HCT116 (cell line): Measurements from ENCODE around the gene ATP7B. TPM values are rescaled to one million over a fixed set of nuclear protein-coding genes. Genes with fewer than 3 reads are reported as not detected.

ENCODE experiments used
- ATAC-seq: fragments of 200-7000 bp; cut with Tn5 transposase; 2 replicates; pipeline ENCODE4 v1.9.1; 2020; ENCODE audit warnings: mild to moderate bottlenecking, moderate library complexity
- Bru-seq: library from RNA; stranded (reverse); fragments of 400-500 nt; gene quantifications from one replicate; lab custom pipeline; 2021; lab: Mats Ljungman, UMichigan
- BruChase-seq, 2 experiments: library from RNA; stranded (reverse); fragments of 400-500 nt; gene quantifications; one replicate each; lab custom pipeline; 2021; lab: Mats Ljungman, UMichigan
- BruUV-seq: library from RNA; stranded (reverse); fragments of 400-500 nt; replicated peaks from 2 replicates; lab custom pipeline; 2021; lab: Mats Ljungman, UMichigan
- CTCF ChIA-PET: fragments of 300-600 bp; sonication (Branson Sonifier 250); formaldehyde crosslinking; loops from one replicate; lab custom pipeline; 2021; ENCODE audit warnings: antibody characterized with exemption; lab: Charles Lee
- POLR2A ChIA-PET: fragments of 300-600, 350-600 bp; sonication (Branson Sonifier 250); formaldehyde crosslinking; loops from one replicate; lab custom pipeline; 2021; ENCODE audit warnings: antibody characterized with exemption; lab: Charles Lee
- RAD21 ChIA-PET, 2 experiments: fragments of 300-600 bp; sonication (Branson Sonifier 250); formaldehyde crosslinking; loops; one replicate each; lab custom pipeline; 2023; ENCODE audit warnings: low total read pairs in 2 of 2; ENCODE audit not compliant: uncharacterized antibody in 2 of 2, unreplicated experiment in 2 of 2, low non-redundant PET in 1 of 2; lab: Charles Lee
- DNase-seq: peaks from one replicate; pipeline ENCODE4 v3.0.0-alpha.2; 2010; ENCODE audit warnings: low read depth, low spot score
- H2AFZ ChIP-seq: fragments of 200-600 bp; shearing (Covaris generic), sonication (generic); 2 replicates; pipeline ENCODE4 v1.6.1; 2017; ENCODE audit warnings: low read depth, mixed run types, mixed read lengths, antibody characterized with exemption, low read length; ENCODE audit not compliant: poor library complexity, severe bottlenecking
- H3K27ac ChIP-seq: 2 replicates; pipeline ENCODE4 v1.5.1; 2012; ENCODE audit warnings: low read depth, low read length
- H3K27me3 ChIP-seq: fragments of 200-600 bp; sonication (generic); 2 replicates; pipeline ENCODE4 v1.6.1; 2016; ENCODE audit warnings: mixed run types, low read length, mixed read lengths; ENCODE audit not compliant: insufficient read depth
- H3K36me3 ChIP-seq, 2 experiments: fragments of 200-500 bp in 1 of 2; fragments of 200-600 bp in 1 of 2; sonication (Bioruptor generic) in 1 of 2; sonication (generic) in 1 of 2; 2 replicates each; pipeline versions ENCODE4 v1.5.1 to v1.6.1; 2014 to 2016; ENCODE audit warnings: low read length in 2 of 2, inconsistent platforms in 1 of 2, mixed read lengths in 1 of 2, mixed run types in 1 of 2; ENCODE audit not compliant: insufficient read depth in 2 of 2, control insufficient read depth in 1 of 2
- H3K4me1 ChIP-seq, 2 experiments: fragments of 200-600 bp in 1 of 2; sonication (generic) in 1 of 2; 2 replicates each; pipeline versions ENCODE4 v1.5.1 to v1.6.1; 2012 to 2017; ENCODE audit warnings: low read length in 2 of 2, inconsistent platforms in 1 of 2, mild to moderate bottlenecking in 1 of 2, mixed read lengths in 1 of 2, mixed run types in 1 of 2, moderate library complexity in 1 of 2; ENCODE audit not compliant: insufficient read depth in 2 of 2, control insufficient read depth in 1 of 2
- H3K4me2 ChIP-seq: fragments of 200-600 bp; sonication (generic); 2 replicates; pipeline ENCODE4 v1.6.1; 2017; ENCODE audit warnings: mixed run types, low read length, mixed read lengths
- H3K4me3 ChIP-seq, 2 experiments: fragments of 200-600 bp in 1 of 2; sonication (generic) in 1 of 2; replicated peaks in 1 of 2; 2 replicates each; pipeline ENCODE4 v1.5.1; 2011 to 2016; ENCODE audit warnings: low read length in 2 of 2, control low read depth in 1 of 2, low read depth in 1 of 2, mild to moderate bottlenecking in 1 of 2, mixed read lengths in 1 of 2, mixed run types in 1 of 2
- H3K79me2 ChIP-seq: fragments of 200-600 bp; sonication (generic); 2 replicates; pipeline ENCODE4 v1.6.1; 2017; ENCODE audit warnings: mild to moderate bottlenecking, mixed run types, low read length, moderate library complexity, mixed read lengths; ENCODE audit not compliant: insufficient read depth
- H3K9ac ChIP-seq: fragments of 200-600 bp; sonication (generic); 2 replicates; pipeline ENCODE4 v1.6.1; 2016; ENCODE audit warnings: low read length, mixed read lengths
- H3K9me2 ChIP-seq: fragments of 200-600 bp; sonication (generic), shearing (Covaris generic); 2 replicates; pipeline ENCODE4 v1.6.1; 2017; ENCODE audit warnings: mixed run types, mild to moderate bottlenecking, moderate library complexity; ENCODE audit not compliant: insufficient read depth
- H3K9me3 ChIP-seq, 2 experiments: fragments of 200-500 bp in 1 of 2; fragments of 200-600 bp in 1 of 2; sonication (Bioruptor generic) in 1 of 2; sonication (generic) in 1 of 2; 2 replicates each; pipeline ENCODE4 v1.6.1; 2014 to 2017; ENCODE audit warnings: low read length in 2 of 2, mixed read lengths in 2 of 2, inconsistent platforms in 1 of 2, low read depth in 1 of 2, mild to moderate bottlenecking in 1 of 2, mixed run types in 1 of 2, moderate library complexity in 1 of 2; ENCODE audit not compliant: control insufficient read depth in 1 of 2, insufficient read depth in 1 of 2
- H4K20me1 ChIP-seq: fragments of 200-600 bp; sonication (generic), shearing (Covaris generic); 2 replicates; pipeline ENCODE4 v1.6.1; 2017; ENCODE audit warnings: mixed run types, mild to moderate bottlenecking, moderate library complexity; ENCODE audit not compliant: insufficient read depth
- CBX3 ChIP-seq: IDR thresholded peaks from 2 replicates; pipeline ENCODE4 v1.6.1; 2012; ENCODE audit warnings: low read depth
- CEBPB ChIP-seq: IDR thresholded peaks from 2 replicates; pipeline ENCODE4 v1.6.1; 2012; ENCODE audit warnings: low read depth
- CTCF ChIP-seq, 3 experiments: fragments of 200-600 bp in 1 of 3; sonication (generic) in 1 of 3; IDR thresholded peaks in 2 of 3; conservative IDR thresholded peaks in 1 of 3; 2 replicates each; pipeline ENCODE4 v1.5.1; 2012 to 2017; ENCODE audit warnings: low read depth in 2 of 3, low read length in 2 of 3, antibody characterized with exemption in 1 of 3, borderline replicate concordance in 1 of 3, control low read depth in 1 of 3, mild to moderate bottlenecking in 1 of 3, mixed read lengths in 1 of 3, mixed run types in 1 of 3, moderate library complexity in 1 of 3; ENCODE audit not compliant: insufficient read depth in 1 of 3
- EGR1 ChIP-seq: IDR thresholded peaks from 2 replicates; pipeline ENCODE4 v1.6.1; 2012; ENCODE audit warnings: low read depth
- ELF1 ChIP-seq: IDR thresholded peaks from 2 replicates; pipeline ENCODE4 v1.6.1; 2012; ENCODE audit warnings: low read depth, borderline replicate concordance
- EZH2 ChIP-seq: fragments of 200-600 bp; sonication (generic); IDR thresholded peaks from 2 replicates; pipeline ENCODE4 v1.6.1; 2017; ENCODE audit warnings: antibody characterized with exemption, mixed run types
- EZH2phosphoT487 ChIP-seq: fragments of 200-600 bp; IDR thresholded peaks from 2 replicates; pipeline ENCODE4 v1.6.1; 2018; ENCODE audit warnings: antibody characterized with exemption, borderline replicate concordance
- FOSL1 ChIP-seq: IDR thresholded peaks from 2 replicates; pipeline ENCODE4 v1.6.1; 2012; ENCODE audit warnings: low read depth
- MAX ChIP-seq: IDR thresholded peaks from 2 replicates; pipeline ENCODE4 v1.6.1; 2012
- POLR2A ChIP-seq: IDR thresholded peaks from 2 replicates; pipeline ENCODE4 v1.7.0; 2011; ENCODE audit warnings: borderline replicate concordance; ENCODE audit not compliant: insufficient read depth, insufficient read length; ENCODE audit errors: extremely low read depth
- RAD21 ChIP-seq: IDR thresholded peaks from 2 replicates; pipeline ENCODE4 v1.6.1; 2012; ENCODE audit warnings: low read depth, mild to moderate bottlenecking
- REST ChIP-seq: IDR thresholded peaks from 2 replicates; pipeline ENCODE4 v1.6.1; 2012; ENCODE audit warnings: low read depth
- SP1 ChIP-seq: IDR thresholded peaks from 2 replicates; pipeline ENCODE4 v1.6.1; 2012; ENCODE audit warnings: low read depth
- TCF7L2 ChIP-seq: IDR thresholded peaks from 2 replicates; pipeline ENCODE4 v1.7.0; 2011; ENCODE audit warnings: borderline replicate concordance, inconsistent platforms; ENCODE audit not compliant: insufficient read depth, insufficient read length; ENCODE audit errors: extremely low read depth
- YY1 ChIP-seq: IDR thresholded peaks from 2 replicates; pipeline ENCODE4 v1.6.1; 2011; ENCODE audit warnings: low read length, low read depth, moderate library complexity, mild to moderate bottlenecking; ENCODE audit not compliant: insufficient replicate concordance; ENCODE audit errors: extremely low read depth
- ZBTB33 ChIP-seq: IDR thresholded peaks from 2 replicates; pipeline ENCODE4 v1.6.1; 2011; ENCODE audit warnings: mild to moderate bottlenecking, low read length, moderate library complexity; ENCODE audit not compliant: insufficient replicate concordance; ENCODE audit errors: extremely low read depth
- ZNF274 ChIP-seq: fragments of 200-500 bp; sonication (Bioruptor generic); IDR thresholded peaks from 2 replicates; pipeline ENCODE4 v1.6.1; 2014; ENCODE audit warnings: mild to moderate bottlenecking, low read depth, low read length, inconsistent platforms
- intact Hi-C: fragments of 100-400 bp; cut with micrococcal nuclease; formaldehyde crosslinking; loops from 2 replicates; pipeline ENCODE4 v1.10.0; 2022
- long read RNA-seq: library from polyadenylated mRNA; unstranded; transcript quantifications from one replicate; pipeline ENCODE4 v2.0.0, GENCODE V29; 2021; ENCODE audit not compliant: unreplicated experiment
- polyA plus RNA-seq: library from polyadenylated mRNA; unstranded; fragments of >200 nt; gene quantifications from 2 replicates; pipeline ENCODE4 v1.2.1, GENCODE V29; 2012; ENCODE audit warnings: missing spikeins
- total RNA-seq: library from RNA; stranded (reverse); gene quantifications from one replicate; pipeline ENCODE4 v1.2.1, GENCODE V29; 2021; ENCODE audit not compliant: unreplicated experiment

Gene ATP7B
- total RNA-seq (10.3 TPM), Bru-seq, nascent RNA (percentile 48 among the genes with signal in this experiment), BruChase-seq, experiment 1, labeled RNA remaining after a 6-hour chase (percentile 50 among the genes with signal in this experiment), BruChase-seq, experiment 2, labeled RNA remaining after a 2-hour chase (percentile 57 among the genes with signal in this experiment)
- 2.7 and 3.4 TPM in 2 replicates for polyA plus RNA-seq
- long read RNA-seq, full-length matches to known transcripts = 2 of 5 reads
- long read RNA-seq, partial matches to known transcripts = 2 of 5 reads
- long read RNA-seq, other reads (novel, unspliced or antisense) = 1 of 5 reads

GRCh38 chr13:52010890-52011631, at the start of gene ATP7B:
TSS of gene ATP7B (minus strand) at chr13:52011450. CDS start at chr13:52011337, 113 bp downstream.
- TF ChIP-seq ZNF274 (no peak), REST (no peak), ELF1 (no peak), TCF7L2 (no peak), FOSL1 (no peak), CEBPB (no peak), EGR1 (no peak), YY1 (no peak), ZBTB33 (no peak), SP1 (no peak), MAX (no peak), POLR2A (no peak), CTCF (IDR thresholded peaks at IDR 0.05 in 2 of 3, conservative IDR thresholded peaks at IDR 0.05 in 1 of 3; ENCODE audit: borderline replicate concordance in 1 of 3, insufficient read depth in 1 of 3, low read depth in 2 of 3, low read length in 2 of 3) (no peak), EZH2phosphoT487 (no peak), RAD21 (no peak), EZH2 (no peak), CBX3 (no peak)
- ATAC-seq = peak; percentile 28
- no peaks in the 10 kb centered on the region for H3K9me3 ChIP-seq
- peaks cover 10 to 14% of the 10 kb centered on the region in 2 experiments for H3K4me1 ChIP-seq
- intact Hi-C loops = loop anchor here (5.0 kb wide), 1 partner anchor 441 kb away; the partner anchor contains the start of gene VPS36
- RAD21 ChIA-PET = no interaction called here
- H2AFZ ChIP-seq = no peak within 1 kb of the TSS
- no TSS peak for BruUV-seq
- POLR2A ChIA-PET = no interaction called here
- H3K79me2 ChIP-seq = peaks cover 34% of the 10 kb centered on the region
- H3K36me3 ChIP-seq = no peaks in the 10 kb centered on the region; a peak in 1 of 4 replicates
- DNase-seq = no peak
- no peaks in the 10 kb centered on the region for H3K27me3 ChIP-seq
- H3K4me3 ChIP-seq = peak within 1 kb of the TSS; percentile 64 to 100
- CTCF ChIA-PET = no interaction called here
- H3K4me2 ChIP-seq = peak within 1 kb of the TSS; percentile 89
- peak within 1 kb of the TSS; percentile 67 for H3K9ac ChIP-seq
- no peaks in the 10 kb centered on the region for H4K20me1 ChIP-seq
- no peaks in the 10 kb centered on the region for H3K9me2 ChIP-seq
- H3K27ac ChIP-seq = peak within 1 kb of the TSS; percentile 44
